ENCODE measurements around the gene KDM4C. TPM values are rescaled to one million over a fixed set of nuclear protein-coding genes. Genes with fewer than 3 reads are reported as not detected.

KDM4C gene
- total and polyA plus RNA-seq, 2 donors (not counting 1 experiment from before 2014, with no cell fraction given), result 49.7 to 141 TPM

- H3K27ac Mint-ChIP-seq, result no peak overlapping the region
- Histone ChIP-seq H3K27me3 (replicated peaks in 1 of 4; ENCODE audit: control extremely low read depth in 1 of 4, control insufficient read depth in 3 of 4, insufficient read depth in 4 of 4, low read length in 3 of 4) (peaks cover 0 to 2% (median 0%) of the 10 kb centered on the region in 4 experiments), H3K9ac (ENCODE audit: low read length) (no peak overlapping the region), H3K4me1 (ENCODE audit: control insufficient read depth in 2 of 2, insufficient read depth in 2 of 2, low read length in 2 of 2) (no peaks in the 10 kb centered on the region), H3K4me3 (ENCODE audit: control extremely low read depth in 1 of 5, extremely low read depth in 1 of 5, insufficient read depth in 1 of 5, low read depth in 2 of 5, low read length in 4 of 5) (no peak overlapping the region), H3K27ac (ENCODE audit: low read length in 2 of 2) (no peak overlapping the region), H4K20me1 (ENCODE audit: control insufficient read depth, insufficient read depth, low read length, poor library complexity, severe bottlenecking) (no peaks in the 10 kb centered on the region), H3K9me3 (ENCODE audit: control extremely low read depth in 1 of 3, control insufficient read depth in 2 of 3, insufficient read depth in 1 of 3, low read length in 2 of 3) (no peaks in the 10 kb centered on the region), H2AFZ (ENCODE audit: insufficient read depth, low read depth, low read length, poor library complexity, severe bottlenecking) (no peak overlapping the region), H3K4me2 (replicated peaks; ENCODE audit: low read depth, low read length, poor library complexity, severe bottlenecking) (no peak overlapping the region), H3K79me2 (ENCODE audit: control insufficient read depth, insufficient read depth, low read length) (no peaks in the 10 kb centered on the region), H3K36me3 (replicated peaks in 1 of 2; ENCODE audit: control extremely low read depth in 1 of 2, control insufficient read depth in 1 of 2, extremely low read depth in 1 of 2, insufficient read depth in 2 of 2, low read length in 1 of 2) (no peaks in the 10 kb centered on the region)
- peaks cover 8% of the 10 kb centered on the region for H3K27me3 Mint-ChIP-seq
- no peaks in the 10 kb centered on the region for H3K4me1 Mint-ChIP-seq
- no peak for DNase-seq
- CTCF ChIA-PET, result no interaction called here
- POLR2A ChIA-PET, result no interaction called here
- no peak overlapping the region for H3K4me3 Mint-ChIP-seq
- H3K9me3 Mint-ChIP-seq (ENCODE audit: insufficient read depth), result no peaks in the 10 kb centered on the region
- 88% methylated on average over 5 of the region's 8 CpGs for WGBS (ENCODE audit: insufficient coverage)
- ATAC-seq (ENCODE audit: low read depth), result no peak
- no peak for TF ChIP-seq EZH2 (IDR thresholded peaks at IDR 0.05; ENCODE audit: borderline replicate concordance, insufficient read depth, low read depth, low read length, poor library complexity, severe bottlenecking)
- no peak for TF ChIP-seq CTCF (IDR thresholded peaks at IDR 0.05)
- intact Hi-C loops (cut with micrococcal nuclease), result no loop called here
Observed at GRCh38 chr9:7210854-7211637, 453.3 kb downstream of the KDM4C start.

GRCh38 chr9:7211657-7212056, 453.9 kb downstream of the KDM4C start:
- Mint-ChIP-seq H3K4me3 (no peak overlapping the region), H3K4me1 (no peaks in the 10 kb centered on the region), H3K27ac (no peak overlapping the region), H3K9me3 (ENCODE audit: insufficient read depth) (no peaks in the 10 kb centered on the region), H3K27me3 (peaks cover 8% of the 10 kb centered on the region)
- CTCF ChIA-PET, result no interaction called here
- H3K4me2 ChIP-seq (replicated peaks; ENCODE audit: low read depth, low read length, poor library complexity, severe bottlenecking), result no peak overlapping the region
- DNase-seq (no peak), ATAC-seq (ENCODE audit: low read depth) (no peak)
- no peak overlapping the region for H3K4me3 ChIP-seq (ENCODE audit: control extremely low read depth in 1 of 5, extremely low read depth in 1 of 5, insufficient read depth in 1 of 5, low read depth in 2 of 5, low read length in 4 of 5)
- 100% methylated on average over 2 of the region's 3 CpGs for WGBS (ENCODE audit: insufficient coverage)
- peaks cover 0 to 5% (median 0%) of the 10 kb centered on the region in 3 donors for H3K9me3 ChIP-seq (ENCODE audit: control extremely low read depth in 1 of 3, control insufficient read depth in 2 of 3, insufficient read depth in 1 of 3, low read length in 2 of 3)
- H3K9ac ChIP-seq (ENCODE audit: low read length), result no peak overlapping the region
- POLR2A ChIA-PET, result no interaction called here
- H4K20me1 ChIP-seq (ENCODE audit: control insufficient read depth, insufficient read depth, low read length, poor library complexity, severe bottlenecking), result no peaks in the 10 kb centered on the region
- H3K36me3 ChIP-seq (replicated peaks in 1 of 2; ENCODE audit: control extremely low read depth in 1 of 2, control insufficient read depth in 1 of 2, extremely low read depth in 1 of 2, insufficient read depth in 2 of 2, low read length in 1 of 2), result no peaks in the 10 kb centered on the region
- H3K27ac ChIP-seq (ENCODE audit: low read length in 2 of 2), result no peak overlapping the region
- H3K27me3 ChIP-seq (replicated peaks in 1 of 4; ENCODE audit: control extremely low read depth in 1 of 4, control insufficient read depth in 3 of 4, insufficient read depth in 4 of 4, low read length in 3 of 4), result peaks cover 0 to 2% (median 0%) of the 10 kb centered on the region in 4 experiments
- TF ChIP-seq EZH2 (IDR thresholded peaks at IDR 0.05; ENCODE audit: borderline replicate concordance, insufficient read depth, low read depth, low read length, poor library complexity, severe bottlenecking) (no peak), CTCF (IDR thresholded peaks at IDR 0.05) (no peak)
- H3K4me1 ChIP-seq (ENCODE audit: control insufficient read depth in 2 of 2, insufficient read depth in 2 of 2, low read length in 2 of 2), result no peaks in the 10 kb centered on the region
- intact Hi-C loops (cut with micrococcal nuclease), result no loop called here
- no peak overlapping the region for H2AFZ ChIP-seq (ENCODE audit: insufficient read depth, low read depth, low read length, poor library complexity, severe bottlenecking)
- H3K79me2 ChIP-seq (ENCODE audit: control insufficient read depth, insufficient read depth, low read length), result no peaks in the 10 kb centered on the region
